GM12878 (cell line): ENCODE data around the gene SIM1. TPM values are rescaled to one million over a fixed set of nuclear protein-coding genes. Genes with fewer than 3 reads are reported as not detected.

Experiments used
- ATAC-seq: fragments of 200-7000 bp; cut with Tn5 transposase; 3 replicates; pipeline ENCODE4 v1.9.1; 2020; ENCODE audit warnings: mild to moderate bottlenecking, moderate library complexity
- BruUV-seq: library from RNA; stranded (reverse); fragments of 400-500 nt; replicated peaks from 2 replicates; lab custom pipeline; 2021; lab: Mats Ljungman, UMichigan
- CTCF ChIA-PET: fragments of 300-600 bp; sonication (Branson Sonifier 250); formaldehyde crosslinking; extraction: SDS; loops from one replicate; lab custom pipeline; 2021; ENCODE audit warnings: inconsistent platforms; lab: Yijun Ruan, JAX
- POLR2A ChIA-PET: fragments of 350-600 bp; formaldehyde crosslinking; extraction: SDS; loops from one replicate; lab custom pipeline; 2021; ENCODE audit warnings: inconsistent platforms; lab: Charles Lee
- RAD21 ChIA-PET: fragments of 300-600 bp; sonication (Branson Sonifier 250); formaldehyde crosslinking; loops from one replicate; lab custom pipeline; 2023; ENCODE audit warnings: antibody characterized with exemption; ENCODE audit not compliant: unreplicated experiment; lab: Charles Lee
- SMC1A ChIA-PET: fragments of 300-600 bp; sonication (Branson Sonifier 250); formaldehyde crosslinking; loops from one replicate; lab custom pipeline; 2023; ENCODE audit not compliant: unreplicated experiment, uncharacterized antibody; lab: Charles Lee
- DNase-seq: peaks from one replicate; pipeline ENCODE4 v3.0.0-alpha.2; 2011; ENCODE audit warnings: low read depth, low spot score
- FAIRE-seq: peaks from 3 replicates; lab custom pipeline; 2011; peaks lifted over from hg19 to GRCh38; lab: Jason Lieb, UNC
- H2AFZ ChIP-seq: 2 replicates; pipeline ENCODE4 v1.6.0; 2011; ENCODE audit warnings: low read depth, low read length, control low read depth; ENCODE audit not compliant: control insufficient read depth
- H3K27ac ChIP-seq: 2 replicates; pipeline ENCODE4 v1.5.1; 2011; ENCODE audit warnings: control low read depth; ENCODE audit not compliant: control insufficient read depth, insufficient read depth
- H3K27me3 ChIP-seq, 2 experiments: replicated peaks in 1 of 2; 2 replicates each; pipeline versions ENCODE4 v1.6.0 to v1.6.1; 2011; ENCODE audit warnings: low read length in 1 of 2; ENCODE audit not compliant: control insufficient read depth in 2 of 2, insufficient read depth in 2 of 2
- H3K36me3 ChIP-seq, 2 experiments: 2 replicates each; pipeline ENCODE4 v1.5.1; 2011; ENCODE audit warnings: low read length in 1 of 2; ENCODE audit not compliant: control insufficient read depth in 2 of 2, insufficient read depth in 2 of 2
- H3K4me1 ChIP-seq: 2 replicates; pipeline ENCODE4 v1.6.1; 2011; ENCODE audit warnings: mild to moderate bottlenecking, low read length, moderate library complexity, mixed read lengths; ENCODE audit not compliant: control insufficient read depth, insufficient read depth
- H3K4me2 ChIP-seq: 2 replicates; pipeline ENCODE4 v1.6.0; 2011; ENCODE audit warnings: control low read depth; ENCODE audit not compliant: control insufficient read depth, insufficient read depth
- H3K4me3 ChIP-seq: fragments of 200-600 bp; sonication (generic); 2 replicates; pipeline ENCODE4 v1.5.1; 2016
- H3K79me2 ChIP-seq: 2 replicates; pipeline ENCODE4 v1.6.0; 2011; ENCODE audit warnings: low read length; ENCODE audit not compliant: control insufficient read depth, insufficient read depth
- H3K9ac ChIP-seq: 2 replicates; pipeline ENCODE4 v1.8.0; 2011; ENCODE audit warnings: low read length, control low read depth, mixed read lengths; ENCODE audit not compliant: control insufficient read depth, insufficient read depth
- H3K9me3 ChIP-seq: replicated peaks from 3 replicates; pipeline ENCODE4 v1.5.1; 2011; ENCODE audit warnings: mild to moderate bottlenecking, low read length; ENCODE audit not compliant: control insufficient read depth, insufficient read depth
- H4K20me1 ChIP-seq: 2 replicates; pipeline ENCODE4 v1.6.0; 2011; ENCODE audit not compliant: control insufficient read depth, insufficient read depth
- FOS ChIP-seq: IDR thresholded peaks from 3 replicates; pipeline ENCODE4 v1.6.1; 2011; ENCODE audit warnings: borderline replicate concordance; ENCODE audit not compliant: insufficient read length; ENCODE audit errors: extremely low read depth
- IRF5 ChIP-seq: fragments of 450-650 bp; IDR thresholded peaks from 2 replicates; pipeline ENCODE4 v1.6.1; 2017; ENCODE audit warnings: borderline replicate concordance
- LARP7 ChIP-seq: fragments of 450-650 bp; IDR thresholded peaks from 2 replicates; pipeline ENCODE4 v1.6.1; 2017; ENCODE audit warnings: mild to moderate bottlenecking
- MEF2B ChIP-seq: fragments of 450-650 bp; IDR thresholded peaks from 2 replicates; pipeline ENCODE4 v1.6.1; 2018; ENCODE audit warnings: mild to moderate bottlenecking, moderate library complexity; ENCODE audit not compliant: partially characterized antibody, poor library complexity, severe bottlenecking
- NFYA ChIP-seq: IDR thresholded peaks from 2 replicates; pipeline ENCODE4 v1.6.1; 2011; ENCODE audit warnings: low read depth, mild to moderate bottlenecking, low read length, improper control_type of control experiment, borderline replicate concordance
- PAX8 ChIP-seq: fragments of 450-650 bp; IDR thresholded peaks from 2 replicates; pipeline ENCODE4 v1.6.1; 2017; ENCODE audit warnings: mild to moderate bottlenecking, moderate library complexity
- SREBF1 ChIP-seq: IDR thresholded peaks from 2 replicates; pipeline ENCODE4 v1.6.1; 2012; ENCODE audit warnings: mild to moderate bottlenecking, low read length
- YY1 ChIP-seq: IDR thresholded peaks from 2 replicates; pipeline ENCODE4 v1.6.1; 2011; ENCODE audit warnings: low read depth, mild to moderate bottlenecking, low read length
- ZBTB33 ChIP-seq: fragments of 450-650 bp; IDR thresholded peaks from 2 replicates; pipeline ENCODE4 v1.6.1; 2017; ENCODE audit warnings: mild to moderate bottlenecking
- ZNF217 ChIP-seq: fragments of 450-650 bp; IDR thresholded peaks from 2 replicates; pipeline ENCODE4 v1.6.1; 2017; ENCODE audit warnings: antibody characterized with exemption, mild to moderate bottlenecking
- WGBS: methylation state at CpG from one replicate; pipeline ENCODE4 v1.1.6; 2016; ENCODE audit warnings: low lambda C conversion rate; ENCODE audit not compliant: insufficient replicate concordance, insufficient coverage; ENCODE audit errors: missing lambda C conversion rate; 5-methylcytosine and 5-hydroxymethylcytosine counted together
- in situ Hi-C: fragments of 300-500 bp; cut with MboI; formaldehyde crosslinking; loops from 9 replicates; pipeline ENCODE4 v1.14.3; 2018; ENCODE audit warnings: mixed read lengths
- intact Hi-C: fragments of 100-400 bp; cut with micrococcal nuclease; formaldehyde crosslinking; loops from one replicate; pipeline ENCODE4 v1.14.2; 2022; ENCODE audit not compliant: unreplicated experiment
- polyA plus RNA-seq, 11 experiments: library from polyadenylated mRNA; depleted of rRNA in 4 of 11; unstranded in 6 of 11; stranded (reverse) in 5 of 11; fragments of >200 nt; fragmentation: Nextera tagmentation in 4 of 11; fragmentation: Illumina TruSeq in 1 of 11; extraction: Ambion mirVana in 4 of 11; extraction: Trizol in 1 of 11; gene quantifications; 1 replicate in 1 of 11; 2 replicates in 10 of 11; pipeline versions ENCODE4 v1.2.1 to v1.2.3, GENCODE V29; 2011 to 2016; ENCODE audit warnings: inconsistent platforms in 2 of 11, missing spikeins in 2 of 11, low read depth in 1 of 11
- total RNA-seq, 4 experiments: library from RNA; depleted of rRNA in 3 of 4; stranded (reverse); fragments of >200 nt in 3 of 4; fragmentation: Illumina TruSeq in 1 of 4; extraction: Trizol in 1 of 4; gene quantifications; 2 replicates each; pipeline versions ENCODE4 v1.2.1 to v1.2.3, GENCODE V29; 2013 to 2021
- TF ChIP-seq, protein P1 (sequence below): fragments of 450-650 bp; IDR thresholded peaks from 2 replicates; pipeline ENCODE4 v1.6.1; 2017; ENCODE audit warnings: antibody characterized with exemption, mild to moderate bottlenecking, moderate library complexity

The SIM1 gene
- total and polyA plus RNA-seq, 10 of the 15 experiments (the other 5 are each of a cell fraction or from before 2014, with no cell fraction given) = not detected

GRCh38 chr6:100382031-100382430 is 82.7 kb downstream of the SIM1 start:
- no peak overlapping the region for H3K4me2 ChIP-seq
- TF ChIP-seq YY1 = no peak
- no peak for TF ChIP-seq IRF5
- no peak for TF ChIP-seq ZBTB33
- TF ChIP-seq FOS = no peak
- no peak for TF ChIP-seq SREBF1
- no peak for TF ChIP-seq NFYA
- no peak for TF ChIP-seq MEF2B
- no peak for TF ChIP-seq PAX8
- TF ChIP-seq ZNF217 = no peak
- TF ChIP-seq, protein P1, sequence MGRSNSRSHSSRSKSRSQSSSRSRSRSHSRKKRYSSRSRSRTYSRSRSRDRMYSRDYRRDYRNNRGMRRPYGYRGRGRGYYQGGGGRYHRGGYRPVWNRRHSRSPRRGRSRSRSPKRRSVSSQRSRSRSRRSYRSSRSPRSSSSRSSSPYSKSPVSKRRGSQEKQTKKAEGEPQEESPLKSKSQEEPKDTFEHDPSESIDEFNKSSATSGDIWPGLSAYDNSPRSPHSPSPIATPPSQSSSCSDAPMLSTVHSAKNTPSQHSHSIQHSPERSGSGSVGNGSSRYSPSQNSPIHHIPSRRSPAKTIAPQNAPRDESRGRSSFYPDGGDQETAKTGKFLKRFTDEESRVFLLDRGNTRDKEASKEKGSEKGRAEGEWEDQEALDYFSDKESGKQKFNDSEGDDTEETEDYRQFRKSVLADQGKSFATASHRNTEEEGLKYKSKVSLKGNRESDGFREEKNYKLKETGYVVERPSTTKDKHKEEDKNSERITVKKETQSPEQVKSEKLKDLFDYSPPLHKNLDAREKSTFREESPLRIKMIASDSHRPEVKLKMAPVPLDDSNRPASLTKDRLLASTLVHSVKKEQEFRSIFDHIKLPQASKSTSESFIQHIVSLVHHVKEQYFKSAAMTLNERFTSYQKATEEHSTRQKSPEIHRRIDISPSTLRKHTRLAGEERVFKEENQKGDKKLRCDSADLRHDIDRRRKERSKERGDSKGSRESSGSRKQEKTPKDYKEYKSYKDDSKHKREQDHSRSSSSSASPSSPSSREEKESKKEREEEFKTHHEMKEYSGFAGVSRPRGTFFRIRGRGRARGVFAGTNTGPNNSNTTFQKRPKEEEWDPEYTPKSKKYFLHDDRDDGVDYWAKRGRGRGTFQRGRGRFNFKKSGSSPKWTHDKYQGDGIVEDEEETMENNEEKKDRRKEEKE = no peak
- no peak for TF ChIP-seq LARP7
- ATAC-seq (no peak), DNase-seq (no peak), FAIRE-seq (no peak)
- ChIA-PET POLR2A (no interaction called here), RAD21 (no interaction called here), CTCF (no interaction called here), SMC1A (interaction anchor here (0.7 kb wide), 1 partner anchor 40 kb away, joined by 3 read pairs; no protein-coding TSS in a partner anchor)
- H3K27ac ChIP-seq = no peak overlapping the region
- no peaks in the 10 kb centered on the region for H3K9me3 ChIP-seq
- no peaks in the 10 kb centered on the region for H4K20me1 ChIP-seq
- H3K4me3 ChIP-seq = no peak overlapping the region
- WGBS = 40% methylated on average over 3 of the region's 3 CpGs
- intact Hi-C loops = no loop called here
- H3K27me3 ChIP-seq = no peaks in the 10 kb centered on the region
- H3K4me1 ChIP-seq = no peaks in the 10 kb centered on the region
- in situ Hi-C loops = no loop called here
- no peak overlapping the region for H3K9ac ChIP-seq
- H2AFZ ChIP-seq = no peak overlapping the region
- no peaks in the 10 kb centered on the region for H3K36me3 ChIP-seq
- no peaks in the 10 kb centered on the region for H3K79me2 ChIP-seq
- BruUV-seq = no TSS peak
